Lung (tissue), 12 donors: ENCODE data around the gene SLC35F1. TPM values are rescaled to one million over a fixed set of nuclear protein-coding genes. Genes with fewer than 3 reads are reported as not detected.

ENCODE experiments used
- ATAC-seq: fragments of 200-7000 bp; cut with Tn5 transposase; one replicate; pipeline ENCODE4 v1.9.1; 2020; ENCODE audit warnings: moderate number of reproducible peaks; ENCODE audit not compliant: insufficient read depth, low FRiP score
- DNase-seq, 3 donors: peaks; one replicate each; pipeline ENCODE4 v3.0.0-alpha.2; 2013 to 2017
- H3K27ac ChIP-seq, 2 donors: one replicate each; pipeline ENCODE4 v1.5.1; 2013; ENCODE audit warnings: mild to moderate bottlenecking in 2 of 2, moderate library complexity in 2 of 2, control low read depth in 1 of 2, inconsistent platforms in 1 of 2, low read depth in 1 of 2, low read length in 1 of 2
- H3K27me3 ChIP-seq, 3 donors: one replicate each; pipeline ENCODE4 v1.5.1; 2013; ENCODE audit warnings: low read length in 2 of 3; ENCODE audit not compliant: control insufficient read depth in 3 of 3, insufficient read depth in 3 of 3
- H3K36me3 ChIP-seq, 4 donors: one replicate each; pipeline ENCODE4 v1.5.1; 2013; ENCODE audit warnings: low read length in 4 of 4, mild to moderate bottlenecking in 1 of 4, moderate library complexity in 1 of 4; ENCODE audit not compliant: control insufficient read depth in 4 of 4, insufficient read depth in 4 of 4
- H3K4me1 ChIP-seq, 5 donors: one replicate each; pipeline ENCODE4 v1.5.1; 2013; ENCODE audit warnings: low read length in 5 of 5, mild to moderate bottlenecking in 2 of 5, moderate library complexity in 1 of 5; ENCODE audit not compliant: control insufficient read depth in 5 of 5, insufficient read depth in 5 of 5
- H3K4me3 ChIP-seq: one replicate; pipeline ENCODE4 v1.5.1; 2013; ENCODE audit warnings: mild to moderate bottlenecking, control low read depth, moderate library complexity
- H3K9ac ChIP-seq, 2 donors: one replicate each; pipeline ENCODE4 v1.5.1; 2013; ENCODE audit warnings: low read length in 2 of 2, control low read depth in 1 of 2; ENCODE audit not compliant: insufficient read depth in 1 of 2
- H3K9me3 ChIP-seq, 4 donors: one replicate each; pipeline ENCODE4 v1.5.1; 2013; ENCODE audit warnings: low read length in 3 of 4, mild to moderate bottlenecking in 1 of 4, moderate library complexity in 1 of 4; ENCODE audit not compliant: control insufficient read depth in 4 of 4, insufficient read depth in 3 of 4
- WGBS, 2 donors: extraction: QIAGEN DNeasy Blood & Tissue Kit; methylation state at CpG; one replicate each; pipeline ENCODE4 v1.1.7; 2013; 5-methylcytosine and 5-hydroxymethylcytosine counted together
- polyA plus RNA-seq, 2 donors: library from polyadenylated mRNA; stranded (reverse); fragments of 200-250 nt; gene quantifications; one replicate each; pipeline ENCODE4 v1.2.1, GENCODE V29; 2013
- total RNA-seq, 2 donors: library from RNA; depleted of rRNA in 1 of 2; stranded (reverse); fragments of >200 nt in 1 of 2; gene quantifications; one replicate each; pipeline ENCODE4 v1.2.1, GENCODE V29; 2014 to 2021
- TF ChIP-seq, protein P1 (sequence below): IDR thresholded peaks from 2 replicates; pipeline ENCODE4 v1.5.1; 2012; ENCODE audit warnings: mild to moderate bottlenecking; ENCODE audit errors: control extremely low read depth, extremely low read depth
- donor health status: control.
- donor health status: control.
- donor health status: Bipolar disorder and iron deficiency.
- donor health status: healthy.
- donor health status: DM: yes; HTN: yes; CAD: no.

Gene SLC35F1
- total and polyA plus RNA-seq, 4 donors = 0.04 to 5.7 (median 0.07) TPM

DNA sequence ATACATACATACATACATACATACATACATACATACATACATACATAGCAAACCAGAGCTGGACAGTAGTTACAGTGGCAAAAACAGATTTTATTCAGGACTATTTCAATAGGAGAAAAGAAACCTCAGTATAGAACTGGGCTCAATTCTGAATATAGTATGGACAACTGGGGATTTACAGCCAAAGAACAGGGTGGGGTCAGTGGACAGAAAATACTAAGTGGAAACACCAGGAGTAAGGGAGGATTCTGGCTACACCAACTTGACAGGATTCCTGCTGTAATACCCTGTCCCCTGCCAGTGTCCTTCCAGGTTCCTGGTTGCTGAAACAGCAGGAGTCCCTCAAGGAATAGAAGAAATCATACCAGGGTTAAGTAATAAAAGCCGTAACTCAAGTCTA, 293.1 kb downstream of the SLC35F1 start:
- DNase-seq (no peak), ATAC-seq (no peak)
- no peaks in the 10 kb centered on the region for H3K27me3 ChIP-seq
- H3K36me3 ChIP-seq = no peaks in the 10 kb centered on the region
- TF ChIP-seq, protein P1, sequence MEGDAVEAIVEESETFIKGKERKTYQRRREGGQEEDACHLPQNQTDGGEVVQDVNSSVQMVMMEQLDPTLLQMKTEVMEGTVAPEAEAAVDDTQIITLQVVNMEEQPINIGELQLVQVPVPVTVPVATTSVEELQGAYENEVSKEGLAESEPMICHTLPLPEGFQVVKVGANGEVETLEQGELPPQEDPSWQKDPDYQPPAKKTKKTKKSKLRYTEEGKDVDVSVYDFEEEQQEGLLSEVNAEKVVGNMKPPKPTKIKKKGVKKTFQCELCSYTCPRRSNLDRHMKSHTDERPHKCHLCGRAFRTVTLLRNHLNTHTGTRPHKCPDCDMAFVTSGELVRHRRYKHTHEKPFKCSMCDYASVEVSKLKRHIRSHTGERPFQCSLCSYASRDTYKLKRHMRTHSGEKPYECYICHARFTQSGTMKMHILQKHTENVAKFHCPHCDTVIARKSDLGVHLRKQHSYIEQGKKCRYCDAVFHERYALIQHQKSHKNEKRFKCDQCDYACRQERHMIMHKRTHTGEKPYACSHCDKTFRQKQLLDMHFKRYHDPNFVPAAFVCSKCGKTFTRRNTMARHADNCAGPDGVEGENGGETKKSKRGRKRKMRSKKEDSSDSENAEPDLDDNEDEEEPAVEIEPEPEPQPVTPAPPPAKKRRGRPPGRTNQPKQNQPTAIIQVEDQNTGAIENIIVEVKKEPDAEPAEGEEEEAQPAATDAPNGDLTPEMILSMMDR = no peak
- no peaks in the 10 kb centered on the region for H3K9me3 ChIP-seq
- no peak overlapping the region for H3K27ac ChIP-seq
- peaks cover 0 to 16% (median 5%) of the 10 kb centered on the region in 5 donors for H3K4me1 ChIP-seq
- WGBS, 2 donors = 100% methylated on average over 1 of the region's 1 CpG
- H3K4me3 ChIP-seq = no peak overlapping the region
- no peak overlapping the region for H3K9ac ChIP-seq

DNA sequence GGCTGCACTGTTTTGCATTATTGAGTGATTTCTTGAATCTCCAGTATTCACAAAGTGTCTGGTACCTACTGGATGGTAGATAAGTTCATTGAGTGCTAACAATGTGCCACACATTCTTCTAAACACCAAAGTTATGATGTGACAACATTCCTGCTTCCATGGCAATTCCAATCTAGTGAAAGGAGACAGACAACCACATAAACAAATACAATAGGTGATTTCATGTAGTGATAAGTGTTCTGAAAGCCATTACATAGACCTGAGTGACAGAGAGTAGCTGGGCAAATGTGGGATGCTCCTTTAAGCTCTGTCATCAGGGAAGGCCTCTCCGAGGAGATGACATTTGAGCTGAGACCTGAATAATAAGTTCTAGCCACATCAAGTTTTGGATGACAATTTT, 295.5 kb downstream of the SLC35F1 start:
- Histone ChIP-seq H3K4me3 (no peak overlapping the region), H3K9me3 (no peaks in the 10 kb centered on the region), H3K4me1 (peaks cover 0 to 1% (median 0%) of the 10 kb centered on the region in 5 donors), H3K27me3 (no peaks in the 10 kb centered on the region), H3K36me3 (no peaks in the 10 kb centered on the region), H3K27ac (no peak overlapping the region), H3K9ac (no peak overlapping the region)
- 78 to 90% methylated on average over 1 of the region's 1 CpG for WGBS, 2 donors
- DNase-seq = no peak
- TF ChIP-seq, protein P1 = no peak
- no peak for ATAC-seq

DNA sequence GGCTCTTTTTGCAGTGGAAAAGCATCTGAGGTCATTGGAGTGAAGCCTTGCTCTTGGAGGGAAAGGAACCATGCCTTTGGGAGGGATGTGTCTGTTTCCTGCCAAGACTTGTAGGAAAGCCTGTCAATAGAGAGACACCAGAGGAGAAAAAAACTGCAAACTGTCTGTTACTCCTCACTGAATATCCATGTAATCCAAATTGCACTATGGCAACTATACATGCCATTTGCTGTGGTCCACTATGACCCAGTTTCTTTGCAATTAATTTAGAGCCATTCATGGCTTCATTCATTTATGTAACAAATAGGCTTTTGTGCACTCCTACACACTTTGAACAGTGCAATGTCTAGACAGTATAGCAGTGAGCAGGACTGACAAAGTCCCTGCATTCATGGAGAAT, 296.5 kb downstream of the SLC35F1 start:
- TF ChIP-seq, protein P1 = no peak

DNA sequence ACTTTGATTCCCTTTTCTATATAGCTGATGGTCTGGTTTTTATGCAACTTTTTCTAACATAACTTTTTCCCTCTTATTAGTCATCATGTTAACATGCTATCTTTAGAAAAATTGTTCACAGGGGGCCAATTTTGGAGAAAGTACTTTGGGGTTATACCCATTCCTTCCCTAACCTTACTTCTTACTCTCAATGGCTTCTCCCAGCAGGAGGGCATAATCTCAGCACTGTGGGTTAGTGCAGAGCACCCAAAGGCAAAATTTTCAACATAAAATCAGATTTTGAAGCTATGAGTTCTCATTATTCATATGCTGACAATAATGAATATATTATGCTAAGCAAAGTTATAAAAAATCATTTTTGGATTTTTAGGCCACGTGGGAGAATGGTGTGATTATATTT, 299.2 kb downstream of the SLC35F1 start:
- no peak overlapping the region for H3K9ac ChIP-seq
- no peaks in the 10 kb centered on the region for H3K9me3 ChIP-seq
- TF ChIP-seq, protein P1 = no peak
- H3K4me3 ChIP-seq = no peak overlapping the region
- WGBS, 2 donors = 69 to 73% methylated on average over 1 of the region's 1 CpG
- DNase-seq (no peak), ATAC-seq (no peak)
- no peaks in the 10 kb centered on the region for H3K36me3 ChIP-seq
- H3K27me3 ChIP-seq = no peaks in the 10 kb centered on the region
- H3K4me1 ChIP-seq = no peaks in the 10 kb centered on the region
- H3K27ac ChIP-seq = no peak overlapping the region

More for the DNA sequence above, 296.5 kb downstream of the SLC35F1 start:
- Histone ChIP-seq H3K4me3 (no peak overlapping the region), H3K4me1 (no peaks in the 10 kb centered on the region), H3K27me3 (no peaks in the 10 kb centered on the region), H3K9me3 (no peaks in the 10 kb centered on the region), H3K27ac (no peak overlapping the region), H3K9ac (no peak overlapping the region), H3K36me3 (no peaks in the 10 kb centered on the region)
- DNase-seq (no peak), ATAC-seq (no peak)
